GM23338 (cell line): ENCODE measurements around the gene GHR.

Experiments used
- CREB1 ChIP-seq: fragments of 250-450 bp; sonication (Bioruptor Pico); IDR thresholded peaks from 2 replicates; pipeline ENCODE4 v1.5.0; 2020; ENCODE audit warnings: low read depth, mild to moderate bottlenecking, moderate library complexity
- CTCF ChIP-seq, 2 experiments: fragments of 200-600 bp in 1 of 2; sonication (generic) in 1 of 2; conservative IDR thresholded peaks; 2 replicates each; pipeline versions ENCODE4 v1.5.1 to v1.6.1; 2016 to 2017; ENCODE audit warnings: antibody characterized with exemption in 2 of 2, low read depth in 2 of 2, mild to moderate bottlenecking in 2 of 2, moderate library complexity in 1 of 2
- EZH2 ChIP-seq: fragments of 200-600 bp; sonication (generic); IDR thresholded peaks from one replicate; pipeline ENCODE4 v1.8.0; 2017; ENCODE audit warnings: antibody characterized with exemption, mild to moderate bottlenecking, low read depth; ENCODE audit not compliant: unreplicated experiment
- EZH2phosphoT487 ChIP-seq: fragments of 200-600 bp; sonication (generic); IDR thresholded peaks from one replicate; pipeline ENCODE4 v1.8.1; 2018; ENCODE audit warnings: antibody characterized with exemption; ENCODE audit not compliant: unreplicated experiment
- JUNB ChIP-seq: IDR thresholded peaks from one replicate; pipeline ENCODE4 v1.6.1; 2016; ENCODE audit warnings: antibody characterized with exemption; ENCODE audit not compliant: unreplicated experiment
- NANOG ChIP-seq: IDR thresholded peaks from 2 replicates; pipeline ENCODE4 v1.6.1; 2016; ENCODE audit warnings: antibody characterized with exemption, borderline replicate concordance
- POLR2AphosphoS5 ChIP-seq: IDR thresholded peaks from 2 replicates; pipeline ENCODE4 v1.6.1; 2016; ENCODE audit warnings: antibody characterized with exemption, low read depth
- REST ChIP-seq: IDR thresholded peaks from one replicate; pipeline ENCODE4 v1.6.1; 2018; ENCODE audit warnings: antibody characterized with exemption; ENCODE audit not compliant: unreplicated experiment
- STAT1 ChIP-seq: IDR thresholded peaks from one replicate; pipeline ENCODE4 v1.6.1; 2016; ENCODE audit warnings: antibody characterized with exemption; ENCODE audit not compliant: unreplicated experiment

DNA sequence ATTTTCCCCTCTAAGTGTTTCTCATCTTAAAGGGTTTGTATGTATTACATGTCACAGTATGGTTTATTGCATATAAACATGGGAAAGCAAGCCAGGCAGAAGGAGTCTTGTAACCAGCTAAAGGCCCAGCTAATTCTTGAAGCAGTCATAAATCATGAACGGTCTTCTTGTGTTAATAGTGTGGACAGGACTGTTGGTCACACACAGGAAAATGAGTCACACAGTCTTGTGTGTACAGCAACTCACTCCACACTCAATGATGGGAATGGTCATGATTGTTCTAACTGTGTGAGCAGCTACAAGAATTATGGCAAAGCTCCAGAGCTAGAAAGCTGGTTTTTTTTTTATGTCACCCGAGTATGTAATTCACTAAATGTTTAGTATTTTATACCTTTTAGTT lies 123.9 kb downstream of the GHR start:
- no peak for TF ChIP-seq CTCF (conservative IDR thresholded peaks at IDR 0.05; ENCODE audit: low read depth in 2 of 2)
- TF ChIP-seq POLR2AphosphoS5: no peak
- TF ChIP-seq EZH2: no peak
- no peak for TF ChIP-seq NANOG
- TF ChIP-seq REST: no peak
- TF ChIP-seq JUNB: no peak
- TF ChIP-seq EZH2phosphoT487: no peak
- TF ChIP-seq CREB1 (CRISPR knock-in tag): no peak
- no peak for TF ChIP-seq STAT1
